Astrocyte of the spinal cord (primary cell): ENCODE data around the gene ITPKB.

Experiments used
- DNase-seq: peaks from one replicate; pipeline ENCODE4 v3.0.0; 2011; ENCODE audit warnings: low read depth, low spot score
- H3K4me3 ChIP-seq: 2 replicates; pipeline ENCODE4 v1.5.1; 2011; ENCODE audit warnings: low read depth, mild to moderate bottlenecking, low read length, moderate library complexity
- in situ Hi-C: cut with HindIII; loops from 2 replicates; pipeline ENCODE4 v1.10.0; 2017; ENCODE audit warnings: low sequenced_read_pairs
- TF ChIP-seq, protein P1 (sequence below): IDR thresholded peaks from 2 replicates; pipeline ENCODE4 v1.5.1; 2012; ENCODE audit warnings: low read depth, mild to moderate bottlenecking, low read length, inconsistent platforms

The ITPKB gene

DNA sequence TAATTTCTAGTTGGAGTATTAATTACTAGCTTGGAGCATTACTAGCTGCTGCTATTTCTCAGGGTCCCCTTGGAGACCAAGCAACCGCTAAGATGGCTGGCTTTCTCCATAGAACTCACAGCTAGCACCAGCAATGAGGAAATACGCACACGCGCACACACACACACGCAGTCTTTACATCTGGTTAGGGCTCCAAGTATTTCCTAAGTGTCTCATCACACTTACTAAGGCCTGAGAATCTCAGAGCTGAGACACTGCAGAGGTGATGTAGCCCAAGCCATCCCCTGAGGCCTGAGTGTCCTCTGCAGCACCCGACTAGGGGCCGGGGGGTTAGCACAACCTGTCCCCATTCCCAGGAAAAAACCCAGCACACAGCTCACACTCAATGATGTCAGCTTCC lies 42.5 kb downstream of the ITPKB start:
- TF ChIP-seq, protein P1, sequence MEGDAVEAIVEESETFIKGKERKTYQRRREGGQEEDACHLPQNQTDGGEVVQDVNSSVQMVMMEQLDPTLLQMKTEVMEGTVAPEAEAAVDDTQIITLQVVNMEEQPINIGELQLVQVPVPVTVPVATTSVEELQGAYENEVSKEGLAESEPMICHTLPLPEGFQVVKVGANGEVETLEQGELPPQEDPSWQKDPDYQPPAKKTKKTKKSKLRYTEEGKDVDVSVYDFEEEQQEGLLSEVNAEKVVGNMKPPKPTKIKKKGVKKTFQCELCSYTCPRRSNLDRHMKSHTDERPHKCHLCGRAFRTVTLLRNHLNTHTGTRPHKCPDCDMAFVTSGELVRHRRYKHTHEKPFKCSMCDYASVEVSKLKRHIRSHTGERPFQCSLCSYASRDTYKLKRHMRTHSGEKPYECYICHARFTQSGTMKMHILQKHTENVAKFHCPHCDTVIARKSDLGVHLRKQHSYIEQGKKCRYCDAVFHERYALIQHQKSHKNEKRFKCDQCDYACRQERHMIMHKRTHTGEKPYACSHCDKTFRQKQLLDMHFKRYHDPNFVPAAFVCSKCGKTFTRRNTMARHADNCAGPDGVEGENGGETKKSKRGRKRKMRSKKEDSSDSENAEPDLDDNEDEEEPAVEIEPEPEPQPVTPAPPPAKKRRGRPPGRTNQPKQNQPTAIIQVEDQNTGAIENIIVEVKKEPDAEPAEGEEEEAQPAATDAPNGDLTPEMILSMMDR: no peak
- no peak for DNase-seq
- H3K4me3 ChIP-seq: no peak overlapping the region
- in situ Hi-C loops: no loop called here

DNA sequence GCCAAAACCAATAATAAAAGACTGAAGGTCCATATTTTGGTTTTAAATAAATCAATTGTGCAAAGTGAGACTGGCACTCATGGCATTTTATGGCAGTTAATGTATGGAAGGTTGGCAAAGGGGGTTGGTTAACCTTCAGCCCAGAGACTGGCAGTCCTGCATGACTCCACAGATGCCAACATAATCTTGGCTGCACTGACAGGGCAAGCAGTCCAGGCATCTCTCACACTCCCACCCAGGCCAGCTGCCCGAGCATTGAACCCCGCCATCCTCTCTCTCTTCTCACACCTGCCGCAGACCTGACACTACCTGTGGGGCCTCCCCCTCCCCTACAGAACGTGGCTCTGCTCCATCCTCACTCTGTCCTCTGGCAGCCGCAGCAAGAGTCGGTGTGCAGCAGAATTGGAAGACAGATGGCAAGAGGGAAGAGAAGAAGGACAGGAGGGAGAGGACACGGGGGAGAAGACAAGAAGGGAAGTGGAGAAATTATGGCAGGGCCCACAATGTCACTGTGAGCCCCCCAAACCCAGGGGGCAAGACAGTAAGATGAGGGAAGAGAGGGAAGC lies 43.7 kb downstream of the ITPKB start:
- TF ChIP-seq, protein P1: no peak
- no peak for DNase-seq
- in situ Hi-C loops: no loop called here
- H3K4me3 ChIP-seq: no peak overlapping the region

DNA sequence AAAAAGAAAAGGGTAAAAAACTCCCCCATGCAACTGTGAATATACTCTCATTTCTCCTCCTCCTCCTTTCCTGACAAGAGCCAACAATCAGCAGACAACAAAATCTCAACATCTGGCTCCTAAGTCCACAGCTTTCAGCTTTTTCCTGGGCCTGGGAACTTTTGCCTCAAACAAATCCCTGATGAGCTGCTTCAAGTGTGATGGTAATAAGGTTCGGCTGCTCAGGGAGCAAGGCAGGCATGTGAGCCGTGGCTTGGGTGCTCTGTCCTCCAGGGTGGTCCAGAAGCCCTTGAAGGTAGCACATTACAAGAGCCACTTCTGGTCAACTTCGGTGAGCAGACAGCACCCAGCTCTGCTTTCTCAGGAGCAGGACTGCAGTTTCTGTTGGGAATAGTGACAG lies 46.3 kb downstream of the ITPKB start:
- in situ Hi-C loops: no loop called here
- TF ChIP-seq, protein P1: no peak
- no peak for DNase-seq
- no peak overlapping the region for H3K4me3 ChIP-seq

DNA sequence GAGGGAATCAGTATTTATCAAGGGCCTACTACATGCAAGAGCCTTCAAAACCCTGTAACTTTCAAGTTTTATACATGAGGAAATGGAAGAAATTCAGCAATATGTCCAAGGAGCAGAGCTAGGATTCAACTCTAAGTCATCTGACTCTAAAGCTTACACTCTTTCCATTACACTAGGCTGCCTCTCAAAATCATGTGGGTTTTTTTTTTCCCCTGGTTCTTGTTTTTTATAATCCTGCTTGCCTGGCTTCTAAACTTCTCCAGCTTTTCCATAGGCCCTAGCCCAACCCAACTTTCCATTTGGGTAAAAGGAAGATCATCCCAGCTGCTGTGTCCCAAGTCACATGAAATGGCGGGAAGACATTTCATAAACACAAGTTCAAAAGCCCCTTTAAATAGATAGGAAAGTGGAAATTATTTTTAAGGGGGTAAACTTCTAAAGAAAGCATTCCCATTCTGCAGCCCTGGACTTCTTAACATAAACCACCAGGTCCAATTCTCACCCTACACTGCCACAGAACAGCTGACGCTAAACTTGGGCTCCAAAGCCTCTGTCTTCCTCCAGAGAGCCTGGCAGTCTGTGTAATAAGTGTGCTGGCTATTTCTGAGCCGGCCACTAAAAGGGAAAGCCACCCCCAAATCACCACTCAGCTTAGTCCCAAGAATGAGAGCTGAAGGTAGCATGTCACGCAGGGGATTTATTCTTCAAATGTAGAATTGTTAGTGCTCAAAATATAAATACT lies 46.9 kb downstream of the ITPKB start:
- no peak for DNase-seq
- in situ Hi-C loops: no loop called here
- TF ChIP-seq, protein P1: no peak

DNA sequence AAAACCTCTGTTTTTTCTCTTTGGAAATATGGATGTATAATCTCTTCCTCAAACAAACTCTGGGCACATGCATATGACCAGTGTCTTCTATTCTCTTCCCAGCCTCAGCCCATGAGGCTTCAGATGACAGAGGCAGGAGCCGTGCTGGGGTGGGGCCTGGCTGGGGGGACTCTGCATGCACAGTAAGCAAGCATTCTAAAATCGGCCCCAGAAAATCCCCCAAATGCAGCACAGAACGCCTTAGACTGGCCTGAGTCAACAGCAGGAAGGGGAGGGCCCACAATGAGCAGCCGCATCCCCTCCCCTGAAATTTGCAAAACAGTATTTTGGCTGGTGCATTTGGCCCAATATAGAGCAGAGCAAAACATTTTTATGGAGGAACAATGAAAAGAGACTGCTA lies 47.8 kb downstream of the ITPKB start:
- TF ChIP-seq, protein P1: no peak
- DNase-seq: no peak
- in situ Hi-C loops: no loop called here
- H3K4me3 ChIP-seq: no peak overlapping the region

More for the DNA sequence above, 46.9 kb downstream of the ITPKB start:
- H3K4me3 ChIP-seq: no peak overlapping the region

DNA sequence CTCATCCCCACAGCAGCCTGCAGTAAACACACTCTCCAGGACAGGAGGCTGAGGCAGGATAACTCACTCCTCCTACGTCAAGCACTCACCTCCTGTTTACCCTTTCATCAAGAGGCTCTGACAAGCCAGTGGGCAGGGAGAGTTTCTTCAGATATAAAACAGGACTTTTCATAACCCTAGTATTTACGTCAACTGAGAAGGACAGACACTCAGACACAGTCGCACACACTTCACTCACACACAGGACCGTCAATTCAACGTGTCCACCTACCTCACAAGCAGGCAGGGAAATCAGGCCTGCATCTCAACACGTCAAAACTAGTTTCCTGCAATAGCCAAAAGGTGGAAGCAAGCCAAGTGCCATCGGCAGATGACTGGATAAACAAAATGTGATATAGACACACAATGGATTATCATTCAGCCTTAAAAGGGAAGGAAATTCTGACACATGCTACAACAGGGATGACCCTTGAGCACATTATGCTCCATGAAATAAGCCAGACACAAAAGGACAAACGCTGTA lies 48.6 kb downstream of the ITPKB start:
- no peak for DNase-seq
- in situ Hi-C loops: no loop called here
- TF ChIP-seq, protein P1: no peak
- no peak overlapping the region for H3K4me3 ChIP-seq
